ENCODE results near the gene USP22. TPM values are rescaled to one million over a fixed set of nuclear protein-coding genes. Genes with fewer than 3 reads are reported as not detected.

USP22 gene
- total RNA-seq, 2 experiments from 2014 or later = 194 to 217 TPM

DNA sequence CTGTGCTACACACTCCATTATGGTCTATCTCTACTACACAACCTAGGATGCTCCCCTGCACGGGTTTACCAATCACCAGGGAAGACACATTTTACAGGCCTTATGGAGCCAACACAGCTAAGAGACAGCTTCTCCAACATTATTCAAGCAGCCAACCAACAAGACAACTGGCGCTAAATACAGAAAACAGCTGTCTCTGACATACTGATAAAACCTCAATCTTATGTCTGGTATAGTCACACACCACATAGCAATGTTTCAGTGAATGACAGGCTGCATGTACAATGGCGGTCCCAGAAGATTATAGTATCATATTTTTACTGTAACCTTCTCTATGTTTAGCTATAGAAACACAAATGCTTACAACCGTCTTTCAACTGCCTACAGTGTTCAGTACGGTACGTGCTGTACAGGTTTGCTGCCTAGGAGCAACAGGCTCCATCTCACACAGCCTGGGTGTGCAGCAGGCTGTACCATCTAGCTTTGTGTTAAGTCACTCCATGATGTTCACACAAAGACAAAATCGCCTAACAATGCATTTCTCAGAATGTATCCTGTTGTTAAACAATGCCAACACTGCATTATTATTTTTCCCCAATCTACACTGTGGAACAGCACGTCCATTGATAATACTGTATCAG, 10.9 kb downstream of the USP22 start:
- Mint-ChIP-seq H3K27ac (no peak overlapping the region), H3K4me1 (ENCODE audit: low read depth) (peaks cover 85% of the 10 kb centered on the region), H3K9me3 (no peaks in the 10 kb centered on the region), H3K36me3 (ENCODE audit: low read depth) (peaks cover 43% of the 10 kb centered on the region), H3K4me3 (peak overlapping the region; percentile 30), H3K27me3 (no peaks in the 10 kb centered on the region)
- DNase-seq = no peak
- H3K36me3 ChIP-seq (ENCODE audit: insufficient read depth, low read length) = peaks cover 31% of the 10 kb centered on the region
- H3K27me3 ChIP-seq (ENCODE audit: control insufficient read depth in 1 of 2, insufficient read depth in 2 of 2, low read length in 2 of 2) = no peaks in the 10 kb centered on the region
- ChIA-PET POLR2A (interaction anchor here (5.7 kb wide), 1 partner anchor 11 kb away, joined by 81 read pairs; the partner anchor contains the start of gene USP22), CTCF (no interaction called here)
- H3K4me1 ChIP-seq (ENCODE audit: insufficient read depth, low read length) = peaks cover 71% of the 10 kb centered on the region
- no peak for ATAC-seq (ENCODE audit: poor library complexity)
- TF ChIP-seq, protein P1, sequence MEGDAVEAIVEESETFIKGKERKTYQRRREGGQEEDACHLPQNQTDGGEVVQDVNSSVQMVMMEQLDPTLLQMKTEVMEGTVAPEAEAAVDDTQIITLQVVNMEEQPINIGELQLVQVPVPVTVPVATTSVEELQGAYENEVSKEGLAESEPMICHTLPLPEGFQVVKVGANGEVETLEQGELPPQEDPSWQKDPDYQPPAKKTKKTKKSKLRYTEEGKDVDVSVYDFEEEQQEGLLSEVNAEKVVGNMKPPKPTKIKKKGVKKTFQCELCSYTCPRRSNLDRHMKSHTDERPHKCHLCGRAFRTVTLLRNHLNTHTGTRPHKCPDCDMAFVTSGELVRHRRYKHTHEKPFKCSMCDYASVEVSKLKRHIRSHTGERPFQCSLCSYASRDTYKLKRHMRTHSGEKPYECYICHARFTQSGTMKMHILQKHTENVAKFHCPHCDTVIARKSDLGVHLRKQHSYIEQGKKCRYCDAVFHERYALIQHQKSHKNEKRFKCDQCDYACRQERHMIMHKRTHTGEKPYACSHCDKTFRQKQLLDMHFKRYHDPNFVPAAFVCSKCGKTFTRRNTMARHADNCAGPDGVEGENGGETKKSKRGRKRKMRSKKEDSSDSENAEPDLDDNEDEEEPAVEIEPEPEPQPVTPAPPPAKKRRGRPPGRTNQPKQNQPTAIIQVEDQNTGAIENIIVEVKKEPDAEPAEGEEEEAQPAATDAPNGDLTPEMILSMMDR (IDR thresholded peaks at IDR 0.05) = no peak
- H3K27ac ChIP-seq (ENCODE audit: low read depth in 1 of 2, low read length in 2 of 2) = no peak overlapping the region
- intact Hi-C loops (cut with DNase I, micrococcal nuclease) = no loop called here
- no peak overlapping the region for H3K4me3 ChIP-seq (ENCODE audit: low read length)
- H3K9me3 ChIP-seq (ENCODE audit: control insufficient read depth in 1 of 2, insufficient read depth in 1 of 2, low read length in 2 of 2) = no peaks in the 10 kb centered on the region

DNA sequence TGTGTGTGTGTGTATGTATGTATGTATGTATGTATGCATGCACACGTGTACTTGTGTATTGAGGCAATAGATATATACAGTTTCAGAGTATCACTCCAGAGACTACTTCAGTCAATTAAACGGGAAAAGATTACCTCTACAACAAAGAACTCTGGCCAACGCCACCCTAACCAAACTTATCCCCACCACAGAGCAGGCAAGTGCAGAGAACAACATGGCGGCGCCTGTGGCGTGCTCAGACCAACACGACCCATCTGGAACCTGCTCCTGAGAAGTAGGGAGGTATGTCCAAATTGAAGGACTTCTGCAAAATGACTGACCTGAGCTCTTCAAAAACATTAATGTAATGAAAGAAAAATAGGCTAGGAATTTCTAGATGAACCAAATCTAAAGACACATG, 12.4 kb downstream of the USP22 start:
- no peaks in the 10 kb centered on the region for H3K9me3 ChIP-seq (ENCODE audit: control insufficient read depth in 1 of 2, insufficient read depth in 1 of 2, low read length in 2 of 2)
- ATAC-seq (ENCODE audit: poor library complexity) (no peak), DNase-seq (no peak)
- CTCF ChIA-PET = interaction anchor here (0.9 kb wide), 1 partner anchor 13 kb away, joined by 3 read pairs; no protein-coding TSS in a partner anchor
- Mint-ChIP-seq H3K4me3 (peak overlapping the region; percentile 14), H3K27me3 (no peaks in the 10 kb centered on the region), H3K36me3 (ENCODE audit: low read depth) (peaks cover 54% of the 10 kb centered on the region), H3K4me1 (ENCODE audit: low read depth) (peaks cover 74% of the 10 kb centered on the region), H3K9me3 (no peaks in the 10 kb centered on the region), H3K27ac (peak overlapping the region; percentile 53)
- peaks cover 56% of the 10 kb centered on the region for H3K4me1 ChIP-seq (ENCODE audit: insufficient read depth, low read length)
- H3K36me3 ChIP-seq (ENCODE audit: insufficient read depth, low read length) = peaks cover 40% of the 10 kb centered on the region
- TF ChIP-seq, protein P1 (IDR thresholded peaks at IDR 0.05) = no peak
- intact Hi-C loops (cut with DNase I, micrococcal nuclease) = no loop called here
- H3K27ac ChIP-seq (ENCODE audit: low read depth in 1 of 2, low read length in 2 of 2) = no peak overlapping the region
- POLR2A ChIA-PET = interaction anchor here (5.7 kb wide), 1 partner anchor 13 kb away, joined by 81 read pairs; the partner anchor contains the start of gene USP22
- H3K27me3 ChIP-seq (ENCODE audit: control insufficient read depth in 1 of 2, insufficient read depth in 2 of 2, low read length in 2 of 2) = no peaks in the 10 kb centered on the region
- no peak overlapping the region for H3K4me3 ChIP-seq (ENCODE audit: low read length)

DNA sequence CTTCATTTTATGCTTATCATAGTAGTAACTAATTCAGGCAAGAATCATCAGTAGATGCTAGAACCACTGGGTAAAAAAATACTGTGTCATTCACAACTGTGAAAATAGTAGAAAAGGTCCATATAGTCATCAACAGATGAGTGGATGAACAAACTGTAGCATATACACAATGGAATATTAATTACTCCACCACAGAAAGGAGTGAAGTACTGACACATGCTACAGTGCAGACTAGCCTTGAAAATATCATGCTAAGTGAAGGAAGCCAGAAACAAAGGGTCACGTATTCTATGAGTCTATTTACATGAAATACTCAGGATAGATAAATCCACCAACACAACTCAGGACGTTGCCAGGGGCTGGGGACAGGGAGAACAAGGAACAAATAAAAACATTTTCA, 13.3 kb downstream of the USP22 start:
- H3K27me3 Mint-ChIP-seq = no peaks in the 10 kb centered on the region
- H3K27ac Mint-ChIP-seq = peak overlapping the region; percentile 24
- H3K4me1 ChIP-seq (ENCODE audit: insufficient read depth, low read length) = peaks cover 50% of the 10 kb centered on the region
- no peak overlapping the region for H3K27ac ChIP-seq (ENCODE audit: low read depth in 1 of 2, low read length in 2 of 2)
- no peak for ATAC-seq (ENCODE audit: poor library complexity)
- peaks cover 63% of the 10 kb centered on the region for H3K36me3 Mint-ChIP-seq (ENCODE audit: low read depth)
- no peaks in the 10 kb centered on the region for H3K27me3 ChIP-seq (ENCODE audit: control insufficient read depth in 1 of 2, insufficient read depth in 2 of 2, low read length in 2 of 2)
- ChIA-PET POLR2A (no interaction called here), CTCF (no interaction called here)
- no peak overlapping the region for H3K4me3 Mint-ChIP-seq
- H3K9me3 ChIP-seq (ENCODE audit: control insufficient read depth in 1 of 2, insufficient read depth in 1 of 2, low read length in 2 of 2) = no peaks in the 10 kb centered on the region
- no peak for DNase-seq
- peaks cover 74% of the 10 kb centered on the region for H3K4me1 Mint-ChIP-seq (ENCODE audit: low read depth)
- intact Hi-C loops (cut with DNase I, micrococcal nuclease) = no loop called here
- H3K4me3 ChIP-seq (ENCODE audit: low read length) = no peak overlapping the region
- H3K36me3 ChIP-seq (ENCODE audit: insufficient read depth, low read length) = peaks cover 48% of the 10 kb centered on the region
- H3K9me3 Mint-ChIP-seq = no peaks in the 10 kb centered on the region
- TF ChIP-seq, protein P1 (IDR thresholded peaks at IDR 0.05) = no peak

All from CD4-positive, alpha-beta T cell (primary cell).